Measurements from ENCODE around the gene CCDC148.

DNA sequence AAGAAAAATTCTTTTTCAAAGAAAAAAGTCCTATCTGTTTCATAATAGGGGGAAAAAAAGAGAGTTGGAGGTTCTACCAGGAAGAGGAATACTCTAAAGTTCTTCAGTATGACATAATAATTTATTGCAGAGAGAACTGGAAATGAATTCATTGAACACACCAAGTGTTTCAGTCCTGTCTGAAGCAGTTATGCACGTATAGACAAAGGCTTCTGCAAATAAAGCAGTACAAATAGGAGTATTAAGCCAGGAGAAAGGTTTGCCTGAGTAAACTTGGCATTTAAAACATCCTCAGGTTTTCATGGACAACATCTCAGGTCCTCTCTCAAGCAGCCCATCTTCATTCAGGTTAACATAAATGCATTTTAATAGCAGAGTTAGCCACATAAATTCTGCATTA is 141.6 kb downstream of the CCDC148 start:
- TF ChIP-seq, protein P1, sequence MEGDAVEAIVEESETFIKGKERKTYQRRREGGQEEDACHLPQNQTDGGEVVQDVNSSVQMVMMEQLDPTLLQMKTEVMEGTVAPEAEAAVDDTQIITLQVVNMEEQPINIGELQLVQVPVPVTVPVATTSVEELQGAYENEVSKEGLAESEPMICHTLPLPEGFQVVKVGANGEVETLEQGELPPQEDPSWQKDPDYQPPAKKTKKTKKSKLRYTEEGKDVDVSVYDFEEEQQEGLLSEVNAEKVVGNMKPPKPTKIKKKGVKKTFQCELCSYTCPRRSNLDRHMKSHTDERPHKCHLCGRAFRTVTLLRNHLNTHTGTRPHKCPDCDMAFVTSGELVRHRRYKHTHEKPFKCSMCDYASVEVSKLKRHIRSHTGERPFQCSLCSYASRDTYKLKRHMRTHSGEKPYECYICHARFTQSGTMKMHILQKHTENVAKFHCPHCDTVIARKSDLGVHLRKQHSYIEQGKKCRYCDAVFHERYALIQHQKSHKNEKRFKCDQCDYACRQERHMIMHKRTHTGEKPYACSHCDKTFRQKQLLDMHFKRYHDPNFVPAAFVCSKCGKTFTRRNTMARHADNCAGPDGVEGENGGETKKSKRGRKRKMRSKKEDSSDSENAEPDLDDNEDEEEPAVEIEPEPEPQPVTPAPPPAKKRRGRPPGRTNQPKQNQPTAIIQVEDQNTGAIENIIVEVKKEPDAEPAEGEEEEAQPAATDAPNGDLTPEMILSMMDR (IDR thresholded peaks at IDR 0.05; ENCODE audit: low read depth, low read length, poor library complexity, severe bottlenecking) = no peak
- TF ChIP-seq EZH2phosphoT487 (IDR thresholded peaks at IDR 0.05; ENCODE audit: borderline replicate concordance, low read length) = no peak
